H9 (cell line): ENCODE measurements around the gene ACSL3. TPM values are rescaled to one million over a fixed set of nuclear protein-coding genes. Genes with fewer than 3 reads are reported as not detected.
"Not testable (repeated sequence)": the region's sequence is repeated elsewhere in the genome, so short reads cannot be mapped to it uniquely, and the experiment has no call there.

Experiments
- DNase-seq: peaks from one replicate; pipeline ENCODE4 v3.0.0-alpha.2; 2017
- H2AFZ ChIP-seq: one replicate; pipeline ENCODE4 v1.6.1; 2013; ENCODE audit warnings: mild to moderate bottlenecking, low read length, control low read depth, moderate library complexity
- H2AK5ac ChIP-seq: 2 replicates; pipeline ENCODE4 v1.6.1; 2013; ENCODE audit warnings: low read length, control low read depth, mixed read lengths; ENCODE audit not compliant: insufficient read length
- H2BK120ac ChIP-seq: one replicate; pipeline ENCODE4 v1.6.1; 2013; ENCODE audit warnings: low read depth, mild to moderate bottlenecking, low read length, control low read depth, inconsistent platforms; ENCODE audit not compliant: poor library complexity, severe bottlenecking
- H2BK12ac ChIP-seq: 2 replicates; pipeline ENCODE4 v1.6.1; 2013; ENCODE audit warnings: low read length, control low read depth, mixed read lengths, low read depth; ENCODE audit not compliant: insufficient read length
- H2BK15ac ChIP-seq: 2 replicates; pipeline ENCODE4 v1.6.1; 2013; ENCODE audit warnings: low read depth, low read length, control low read depth
- H2BK20ac ChIP-seq: one replicate; pipeline ENCODE4 v1.6.1; 2013; ENCODE audit warnings: low read depth, mild to moderate bottlenecking, low read length, control low read depth, inconsistent platforms; ENCODE audit not compliant: poor library complexity, severe bottlenecking
- H2BK5ac ChIP-seq: 2 replicates; pipeline ENCODE4 v1.6.1; 2013; ENCODE audit warnings: low read length, control low read depth, mixed read lengths; ENCODE audit not compliant: insufficient read length
- H3K14ac ChIP-seq: 2 replicates; pipeline ENCODE4 v1.6.1; 2013; ENCODE audit warnings: low read length, control low read depth; ENCODE audit not compliant: insufficient read depth
- H3K18ac ChIP-seq: 2 replicates; pipeline ENCODE4 v1.6.1; 2013; ENCODE audit warnings: low read depth, mild to moderate bottlenecking, mixed read lengths, low read length, control low read depth; ENCODE audit not compliant: insufficient read length
- H3K23ac ChIP-seq: 2 replicates; pipeline ENCODE4 v1.6.1; 2013; ENCODE audit warnings: low read length, control low read depth, mixed read lengths, low read depth; ENCODE audit not compliant: insufficient read length
- H3K23me2 ChIP-seq: 2 replicates; pipeline ENCODE4 v1.6.1; 2013; ENCODE audit warnings: low read depth, mild to moderate bottlenecking, mixed read lengths, low read length, control low read depth; ENCODE audit not compliant: insufficient read length, poor library complexity, severe bottlenecking
- H3K27ac ChIP-seq: 2 replicates; pipeline ENCODE4 v1.5.1; 2013; ENCODE audit warnings: low read length, control low read depth, mixed read lengths, low read depth; ENCODE audit not compliant: insufficient read length
- H3K27me3 ChIP-seq: 2 replicates; pipeline ENCODE4 v1.6.1; 2013; ENCODE audit warnings: low read length, control low read depth, inconsistent platforms; ENCODE audit not compliant: insufficient read depth
- H3K4ac ChIP-seq: 2 replicates; pipeline ENCODE4 v1.6.1; 2013; ENCODE audit warnings: low read depth, mild to moderate bottlenecking, control low read depth, inconsistent platforms, low read length, moderate library complexity
- H3K4me1 ChIP-seq: 2 replicates; pipeline ENCODE4 v1.6.1; 2013; ENCODE audit warnings: low read length, control low read depth, inconsistent platforms; ENCODE audit not compliant: insufficient read depth
- H3K4me2 ChIP-seq: 2 replicates; pipeline ENCODE4 v1.6.1; 2013; ENCODE audit warnings: low read length, control low read depth, mixed read lengths; ENCODE audit not compliant: insufficient read length, insufficient read depth
- H3K56ac ChIP-seq: 2 replicates; pipeline ENCODE4 v1.6.1; 2013; ENCODE audit warnings: low read depth, mild to moderate bottlenecking, mixed read lengths, low read length, control low read depth; ENCODE audit not compliant: insufficient read length
- H3K79me1 ChIP-seq: 2 replicates; pipeline ENCODE4 v1.6.1; 2013; ENCODE audit warnings: low read depth, mild to moderate bottlenecking, moderate library complexity, low read length, control low read depth, inconsistent platforms; ENCODE audit not compliant: insufficient read depth, poor library complexity, severe bottlenecking
- H3K79me2 ChIP-seq: 2 replicates; pipeline ENCODE4 v1.6.1; 2013; ENCODE audit warnings: low read length, control low read depth, inconsistent platforms; ENCODE audit not compliant: insufficient read depth
- H3K9ac ChIP-seq: 2 replicates; pipeline ENCODE4 v1.6.1; 2013; ENCODE audit warnings: low read length, control low read depth, mixed read lengths; ENCODE audit not compliant: insufficient read length; ENCODE audit errors: extremely low read depth
- H3K9me3 ChIP-seq: one replicate; pipeline ENCODE4 v1.6.1; 2013; ENCODE audit warnings: low read depth, low read length, inconsistent platforms; ENCODE audit not compliant: control insufficient read depth
- H3T11ph ChIP-seq: one replicate; pipeline ENCODE4 v1.6.1; 2013; ENCODE audit warnings: mild to moderate bottlenecking, low read length, control low read depth, inconsistent platforms
- H4K20me1 ChIP-seq: one replicate; pipeline ENCODE4 v1.6.1; 2013; ENCODE audit not compliant: control insufficient read depth, insufficient read length, insufficient read depth
- H4K5ac ChIP-seq: 2 replicates; pipeline ENCODE4 v1.6.1; 2013; ENCODE audit warnings: low read depth, mild to moderate bottlenecking, mixed read lengths, low read length, control low read depth; ENCODE audit not compliant: insufficient read length
- H4K8ac ChIP-seq: replicated peaks from 2 replicates; pipeline ENCODE4 v1.6.1; 2013; ENCODE audit warnings: low read length, control low read depth, mixed read lengths, low read depth; ENCODE audit not compliant: insufficient read length
- H4K91ac ChIP-seq: 2 replicates; pipeline ENCODE4 v1.6.1; 2013; ENCODE audit warnings: low read depth, mild to moderate bottlenecking, moderate library complexity, mixed read lengths, low read length, control low read depth; ENCODE audit not compliant: insufficient read length
- H3K27ac Mint-ChIP-seq, 3 experiments: 2 replicates in 2 of 3; 3 replicates in 1 of 3; pipeline ENCODE4 v1.8.0; 2020 to 2021; ENCODE audit warnings: mixed read lengths in 3 of 3, mild to moderate bottlenecking in 1 of 3, moderate library complexity in 1 of 3
- H3K27me3 Mint-ChIP-seq: 2 replicates; pipeline ENCODE4 v1.8.0; 2021; ENCODE audit warnings: low read depth, mild to moderate bottlenecking, moderate library complexity, mixed read lengths
- H3K36me3 Mint-ChIP-seq, 3 experiments: 2 replicates in 2 of 3; 3 replicates in 1 of 3; pipeline ENCODE4 v1.8.0; 2020 to 2021; ENCODE audit warnings: low read depth in 3 of 3, mixed read lengths in 3 of 3; ENCODE audit not compliant: insufficient read depth in 1 of 3
- H3K4me1 Mint-ChIP-seq, 2 experiments: 2 replicates each; pipeline ENCODE4 v1.8.0; 2020; ENCODE audit warnings: mixed read lengths in 2 of 2
- H3K4me3 Mint-ChIP-seq, 2 experiments: 2 replicates in 1 of 2; 3 replicates in 1 of 2; pipeline ENCODE4 v1.8.0; 2020 to 2021; ENCODE audit warnings: mild to moderate bottlenecking in 2 of 2, mixed read lengths in 2 of 2, moderate library complexity in 1 of 2
- H3K9me3 Mint-ChIP-seq, 2 experiments: 2 replicates in 1 of 2; 3 replicates in 1 of 2; pipeline ENCODE4 v1.8.0; 2020; ENCODE audit warnings: mild to moderate bottlenecking in 2 of 2, mixed read lengths in 2 of 2, moderate library complexity in 1 of 2
- WGBS: extraction: QIAGEN DNeasy Blood & Tissue Kit; methylation state at CpG from one replicate; pipeline ENCODE4 v1.1.7; 2013; ENCODE audit warnings: missing lambda C conversion rate, low lambda C conversion rate, mixed read lengths; ENCODE audit not compliant: insufficient read length; ENCODE audit errors: extremely low coverage; 5-methylcytosine and 5-hydroxymethylcytosine counted together
- total RNA-seq: library from RNA; stranded (reverse); gene quantifications from 2 replicates; pipeline ENCODE4 v1.2.1, GENCODE V29; 2021
- TF ChIP-seq, protein P1 (sequence below): fragments of 200-600 bp; sonication (generic); conservative IDR thresholded peaks from 3 replicates; pipeline ENCODE4 v1.8.0; 2021; ENCODE audit warnings: antibody characterized with exemption, mild to moderate bottlenecking

The ACSL3 gene
- total RNA-seq, 1 experiment from 2014 or later: 60.9 TPM

DNA sequence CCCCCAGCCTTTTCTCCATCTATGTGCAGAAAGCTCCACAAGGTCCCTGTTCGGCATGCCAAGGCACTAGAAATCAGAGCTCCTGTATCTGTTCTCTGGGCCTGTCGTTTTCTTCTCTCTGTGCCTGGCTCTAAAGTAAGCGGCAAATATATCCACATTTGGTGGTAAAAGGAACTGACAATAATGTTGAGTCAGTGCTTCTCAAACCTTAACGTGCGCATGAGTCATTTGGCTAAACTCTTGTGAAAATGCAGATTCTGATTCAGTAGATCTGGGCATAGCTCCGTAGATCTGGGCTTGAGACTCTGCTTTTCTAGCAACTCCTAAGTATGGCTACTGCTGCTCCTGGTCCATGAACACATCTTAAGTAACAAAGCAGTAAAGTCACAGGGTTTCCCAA is 16.5 kb upstream of the ACSL3 start:
- H2BK5ac ChIP-seq: no peak overlapping the region
- no peaks in the 10 kb centered on the region for H3K23me2 ChIP-seq
- H3K14ac ChIP-seq: no peak overlapping the region
- H3K9me3 ChIP-seq: no peaks in the 10 kb centered on the region
- no peaks in the 10 kb centered on the region for H3K79me1 ChIP-seq
- H2BK15ac ChIP-seq: no peak overlapping the region
- H4K8ac ChIP-seq: no peak overlapping the region
- no peak overlapping the region for H3T11ph ChIP-seq
- H3K4me1 ChIP-seq: no peaks in the 10 kb centered on the region
- H3K4me2 ChIP-seq: no peak overlapping the region
- H3K27me3 Mint-ChIP-seq: no peaks in the 10 kb centered on the region
- no peak overlapping the region for H3K4me3 Mint-ChIP-seq
- H3K27ac Mint-ChIP-seq: no peak overlapping the region
- H3K9me3 Mint-ChIP-seq: no peaks in the 10 kb centered on the region
- H3K56ac ChIP-seq: no peak overlapping the region
- no peak overlapping the region for H2AK5ac ChIP-seq
- no peak overlapping the region for H3K4ac ChIP-seq
- no peaks in the 10 kb centered on the region for H3K36me3 Mint-ChIP-seq
- no peak overlapping the region for H3K23ac ChIP-seq
- H4K5ac ChIP-seq: no peak overlapping the region
- peaks cover 0 to 3% of the 10 kb centered on the region in 2 experiments; a peak in 1 of 4 replicates for H3K4me1 Mint-ChIP-seq
- H3K18ac ChIP-seq: no peak overlapping the region
- H3K27me3 ChIP-seq: no peaks in the 10 kb centered on the region
- H4K20me1 ChIP-seq: no peaks in the 10 kb centered on the region
- no peak overlapping the region for H2BK120ac ChIP-seq
- no peak overlapping the region for H3K27ac ChIP-seq
- no peak overlapping the region for H2BK12ac ChIP-seq
- TF ChIP-seq, protein P1, sequence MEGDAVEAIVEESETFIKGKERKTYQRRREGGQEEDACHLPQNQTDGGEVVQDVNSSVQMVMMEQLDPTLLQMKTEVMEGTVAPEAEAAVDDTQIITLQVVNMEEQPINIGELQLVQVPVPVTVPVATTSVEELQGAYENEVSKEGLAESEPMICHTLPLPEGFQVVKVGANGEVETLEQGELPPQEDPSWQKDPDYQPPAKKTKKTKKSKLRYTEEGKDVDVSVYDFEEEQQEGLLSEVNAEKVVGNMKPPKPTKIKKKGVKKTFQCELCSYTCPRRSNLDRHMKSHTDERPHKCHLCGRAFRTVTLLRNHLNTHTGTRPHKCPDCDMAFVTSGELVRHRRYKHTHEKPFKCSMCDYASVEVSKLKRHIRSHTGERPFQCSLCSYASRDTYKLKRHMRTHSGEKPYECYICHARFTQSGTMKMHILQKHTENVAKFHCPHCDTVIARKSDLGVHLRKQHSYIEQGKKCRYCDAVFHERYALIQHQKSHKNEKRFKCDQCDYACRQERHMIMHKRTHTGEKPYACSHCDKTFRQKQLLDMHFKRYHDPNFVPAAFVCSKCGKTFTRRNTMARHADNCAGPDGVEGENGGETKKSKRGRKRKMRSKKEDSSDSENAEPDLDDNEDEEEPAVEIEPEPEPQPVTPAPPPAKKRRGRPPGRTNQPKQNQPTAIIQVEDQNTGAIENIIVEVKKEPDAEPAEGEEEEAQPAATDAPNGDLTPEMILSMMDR: no peak
- no peak overlapping the region for H4K91ac ChIP-seq
- H2BK20ac ChIP-seq: no peak overlapping the region
- H3K9ac ChIP-seq: no peak overlapping the region
- no peak for DNase-seq
- H2AFZ ChIP-seq: peak overlapping the region; percentile 80
- no peaks in the 10 kb centered on the region for H3K79me2 ChIP-seq
- WGBS: no CpG with 5 or more reads among the region's 6 CpGs

DNA sequence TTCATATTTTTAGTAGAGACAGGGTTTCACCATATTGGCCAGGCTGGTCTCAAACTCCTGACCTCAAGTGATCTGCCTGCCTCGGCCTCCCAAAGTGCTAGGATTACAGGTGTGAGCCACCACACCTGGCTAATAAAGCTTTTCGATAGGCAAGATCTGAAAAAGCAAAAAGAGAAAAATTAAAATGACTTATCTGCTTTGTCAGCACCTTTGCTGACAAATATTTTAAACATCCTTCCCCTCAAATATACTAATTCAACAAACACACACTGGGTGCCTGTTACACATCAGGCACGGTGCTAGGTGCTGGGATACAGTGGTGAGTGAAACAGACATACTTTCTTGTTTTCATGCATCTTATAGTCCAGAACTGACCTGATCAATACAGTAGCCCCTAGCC is 15.5 kb upstream of the ACSL3 start:
- WGBS: no CpG with 5 or more reads among the region's 3 CpGs
- H3K4me2 ChIP-seq: not testable (repeated sequence)

More for the DNA sequence above, 15.5 kb upstream of the ACSL3 start:
- H3K4me3 Mint-ChIP-seq, H3K4ac ChIP-seq, H3K27me3 ChIP-seq, H3K4me1 Mint-ChIP-seq, H2AFZ ChIP-seq, H2BK120ac ChIP-seq, H4K91ac ChIP-seq, H3K56ac ChIP-seq, H3K14ac ChIP-seq, H3K27ac ChIP-seq, H2BK15ac ChIP-seq, H3K79me2 ChIP-seq, H3K9me3 Mint-ChIP-seq, H3K9me3 ChIP-seq, H2BK5ac ChIP-seq, H3T11ph ChIP-seq, H3K27ac Mint-ChIP-seq, H3K9ac ChIP-seq, H3K23ac ChIP-seq, H2AK5ac ChIP-seq, H3K79me1 ChIP-seq, H4K20me1 ChIP-seq, H2BK12ac ChIP-seq, H2BK20ac ChIP-seq, H3K23me2 ChIP-seq, DNase-seq, H4K8ac ChIP-seq, H3K18ac ChIP-seq, H4K5ac ChIP-seq, H3K27me3 Mint-ChIP-seq, H3K4me1 ChIP-seq, H3K36me3 Mint-ChIP-seq: not testable (repeated sequence)
